ENCODE data around the gene ACTL10. TPM values are rescaled to one million over a fixed set of nuclear protein-coding genes. Genes with fewer than 3 reads are reported as not detected.

The ACTL10 gene
- polyA plus RNA-seq, 1 experiment, result 0.67 TPM

DNA sequence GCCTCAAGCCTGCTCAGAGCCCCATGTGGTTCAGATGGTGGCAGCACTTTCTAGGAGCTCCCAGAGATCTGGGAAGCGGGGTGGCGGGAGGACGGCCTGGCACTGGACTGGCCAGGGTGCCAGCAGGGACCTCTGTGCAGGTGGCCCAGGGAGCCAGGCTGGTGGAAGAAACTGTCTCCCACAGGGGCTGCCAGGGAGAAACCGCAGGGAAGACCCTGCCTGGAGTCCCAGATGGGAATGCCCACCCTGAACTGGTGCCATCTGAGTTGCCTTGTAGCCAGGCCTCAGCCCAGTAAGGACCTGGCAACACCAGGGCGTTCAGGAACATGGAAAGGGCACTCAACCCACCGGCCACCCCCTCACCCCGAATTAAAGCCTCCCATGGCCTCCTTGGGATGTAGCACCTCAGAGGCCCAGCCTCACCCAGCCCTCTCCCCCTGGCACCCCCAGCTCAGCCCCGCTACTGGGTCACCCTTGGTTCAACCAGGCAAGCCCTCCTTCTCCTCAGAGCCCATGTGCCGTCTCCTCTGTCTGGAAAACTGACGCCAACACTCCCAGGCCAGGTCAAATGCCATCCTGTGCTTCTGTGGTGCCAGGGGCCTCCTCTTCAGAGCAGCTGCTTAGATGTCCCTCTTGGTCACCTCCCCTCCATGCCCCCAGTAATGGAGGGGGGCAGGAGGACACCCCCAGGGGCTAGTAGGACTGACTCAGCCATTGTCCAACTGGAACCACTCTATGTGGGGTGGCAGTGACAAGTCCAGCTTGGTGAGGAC is 10.5 kb upstream of the ACTL10 start:
- CTCF ChIA-PET, result interaction anchor here (1.6 kb wide), 1 partner anchor 11 kb away, joined by 7 read pairs; the partner anchor contains the start of gene ACTL10

GRCh38 chr20:33656783-33657703 is 9.7 kb upstream of the ACTL10 start:
- ChIA-PET CTCF (no interaction called here), POLR2A (no interaction called here)
- Histone ChIP-seq H3K36me3 (ENCODE audit: control insufficient read depth, insufficient read depth, low read length) (peaks cover 12% of the 10 kb centered on the region), H3K4me3 (ENCODE audit: low read depth, low read length) (no peak overlapping the region), H3K27me3 (ENCODE audit: control insufficient read depth, insufficient read depth, low read length) (no peaks in the 10 kb centered on the region)
- TF ChIP-seq, protein P1, sequence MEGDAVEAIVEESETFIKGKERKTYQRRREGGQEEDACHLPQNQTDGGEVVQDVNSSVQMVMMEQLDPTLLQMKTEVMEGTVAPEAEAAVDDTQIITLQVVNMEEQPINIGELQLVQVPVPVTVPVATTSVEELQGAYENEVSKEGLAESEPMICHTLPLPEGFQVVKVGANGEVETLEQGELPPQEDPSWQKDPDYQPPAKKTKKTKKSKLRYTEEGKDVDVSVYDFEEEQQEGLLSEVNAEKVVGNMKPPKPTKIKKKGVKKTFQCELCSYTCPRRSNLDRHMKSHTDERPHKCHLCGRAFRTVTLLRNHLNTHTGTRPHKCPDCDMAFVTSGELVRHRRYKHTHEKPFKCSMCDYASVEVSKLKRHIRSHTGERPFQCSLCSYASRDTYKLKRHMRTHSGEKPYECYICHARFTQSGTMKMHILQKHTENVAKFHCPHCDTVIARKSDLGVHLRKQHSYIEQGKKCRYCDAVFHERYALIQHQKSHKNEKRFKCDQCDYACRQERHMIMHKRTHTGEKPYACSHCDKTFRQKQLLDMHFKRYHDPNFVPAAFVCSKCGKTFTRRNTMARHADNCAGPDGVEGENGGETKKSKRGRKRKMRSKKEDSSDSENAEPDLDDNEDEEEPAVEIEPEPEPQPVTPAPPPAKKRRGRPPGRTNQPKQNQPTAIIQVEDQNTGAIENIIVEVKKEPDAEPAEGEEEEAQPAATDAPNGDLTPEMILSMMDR (IDR thresholded peaks at IDR 0.05; ENCODE audit: insufficient read depth, low read depth, low read length), result no peak
- no peak for DNase-seq (ENCODE audit: low read depth)

More for the DNA sequence above, 10.5 kb upstream of the ACTL10 start:
- Histone ChIP-seq H3K36me3 (ENCODE audit: control insufficient read depth, insufficient read depth, low read length) (peaks cover 12% of the 10 kb centered on the region), H3K4me3 (ENCODE audit: low read depth, low read length) (no peak overlapping the region), H3K27me3 (ENCODE audit: control insufficient read depth, insufficient read depth, low read length) (no peaks in the 10 kb centered on the region)
- TF ChIP-seq, protein P1 (IDR thresholded peaks at IDR 0.05; ENCODE audit: insufficient read depth, low read depth, low read length), result no peak
- DNase-seq (ENCODE audit: low read depth), result no peak
- POLR2A ChIA-PET, result no interaction called here

GRCh38 chr20:33657704-33658095 is 9.0 kb upstream of the ACTL10 start:
- ChIA-PET POLR2A (no interaction called here), CTCF (no interaction called here)
- DNase-seq (ENCODE audit: low read depth), result no peak
- TF ChIP-seq, protein P1 (IDR thresholded peaks at IDR 0.05; ENCODE audit: insufficient read depth, low read depth, low read length), result no peak
- Histone ChIP-seq H3K4me3 (ENCODE audit: low read depth, low read length) (no peak overlapping the region), H3K36me3 (ENCODE audit: control insufficient read depth, insufficient read depth, low read length) (peaks cover 12% of the 10 kb centered on the region), H3K27me3 (ENCODE audit: control insufficient read depth, insufficient read depth, low read length) (no peaks in the 10 kb centered on the region)

- TF ChIP-seq, protein P1 (IDR thresholded peaks at IDR 0.05; ENCODE audit: insufficient read depth, low read depth, low read length), result no peak
- Histone ChIP-seq H3K27me3 (ENCODE audit: control insufficient read depth, insufficient read depth, low read length) (no peaks in the 10 kb centered on the region), H3K36me3 (ENCODE audit: control insufficient read depth, insufficient read depth, low read length) (peaks cover 12% of the 10 kb centered on the region), H3K4me3 (ENCODE audit: low read depth, low read length) (no peak overlapping the region)
- ChIA-PET CTCF (interaction anchor here (1.1 kb wide), 1 partner anchor 8 kb away, joined by 3 read pairs; the partner anchor contains the start of gene ACTL10), POLR2A (no interaction called here)
- no peak for DNase-seq (ENCODE audit: low read depth)
Measured at GRCh38 chr20:33658510-33658909, 8.2 kb upstream of the ACTL10 start.

DNA sequence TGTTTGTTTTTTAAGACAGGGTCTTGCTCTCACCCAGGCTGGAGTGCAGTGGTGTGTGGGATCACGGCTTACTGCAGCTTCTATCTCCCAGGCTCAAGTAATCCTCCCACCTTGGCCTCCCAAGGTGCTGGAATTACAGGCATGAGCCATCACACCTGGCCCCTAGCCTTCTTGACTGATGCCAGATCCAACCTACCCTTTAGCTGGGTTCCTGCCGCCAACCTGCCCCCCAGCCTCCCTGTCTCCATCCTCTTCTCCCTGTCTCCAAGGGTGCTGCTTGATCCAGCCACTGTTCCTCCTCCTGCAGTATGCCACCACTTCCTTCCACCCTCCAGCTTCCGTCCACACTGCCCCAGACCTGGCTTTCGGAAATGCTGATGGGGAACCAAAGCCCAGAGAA is 7.8 kb upstream of the ACTL10 start:
- Histone ChIP-seq H3K4me3 (ENCODE audit: low read depth, low read length) (no peak overlapping the region), H3K36me3 (ENCODE audit: control insufficient read depth, insufficient read depth, low read length) (peaks cover 12% of the 10 kb centered on the region), H3K27me3 (ENCODE audit: control insufficient read depth, insufficient read depth, low read length) (no peaks in the 10 kb centered on the region)
- ChIA-PET CTCF (interaction anchor here (1.1 kb wide), 1 partner anchor 8 kb away, joined by 3 read pairs; the partner anchor contains the start of gene ACTL10), POLR2A (no interaction called here)
- no peak for DNase-seq (ENCODE audit: low read depth)
- TF ChIP-seq, protein P1 (IDR thresholded peaks at IDR 0.05; ENCODE audit: insufficient read depth, low read depth, low read length), result no peak
